Endothelial cell of umbilical vein (primary cell): ENCODE measurements around the gene USP35.

Source experiments
- EZH2 ChIP-seq: IDR thresholded peaks from 2 replicates; pipeline ENCODE4 v1.6.1; 2012; ENCODE audit warnings: borderline replicate concordance, low read depth, mild to moderate bottlenecking, moderate library complexity, low read length, inconsistent platforms; ENCODE audit not compliant: severe bottlenecking
- JUN ChIP-seq: IDR thresholded peaks from 2 replicates; pipeline ENCODE4 v1.6.1; 2011; ENCODE audit warnings: borderline replicate concordance, low read depth; ENCODE audit not compliant: insufficient read length, insufficient read depth
- MYC ChIP-seq: IDR thresholded peaks from one replicate; pipeline ENCODE4 v1.6.1; 2011; ENCODE audit warnings: mild to moderate bottlenecking, low read depth, low read length
- POLR2A ChIP-seq: IDR thresholded peaks from 2 replicates; pipeline ENCODE4 v1.6.1; 2012; ENCODE audit warnings: low read depth, mild to moderate bottlenecking, control low read depth, low read length
- POLR2AphosphoS5 ChIP-seq: IDR thresholded peaks from 2 replicates; pipeline ENCODE4 v1.6.1; 2012; ENCODE audit warnings: low read depth, mild to moderate bottlenecking, control low read depth, low read length, moderate library complexity; ENCODE audit not compliant: insufficient read depth
- TF ChIP-seq, protein P1 (sequence below), 2 donors: IDR thresholded peaks; 1 replicate in 1 of 2; 2 replicates in 1 of 2; pipeline ENCODE4 v1.5.1; 2011; ENCODE audit warnings: low read length in 2 of 2, mild to moderate bottlenecking in 2 of 2, moderate library complexity in 2 of 2, control low read depth in 1 of 2, inconsistent platforms in 1 of 2, low read depth in 1 of 2; ENCODE audit not compliant: insufficient read depth in 1 of 2; ENCODE audit errors: extremely low read depth in 1 of 2
- TF ChIP-seq, protein P2 (sequence below): IDR thresholded peaks from 2 replicates; pipeline ENCODE4 v1.6.1; 2011; ENCODE audit not compliant: insufficient read depth, insufficient read length

DNA sequence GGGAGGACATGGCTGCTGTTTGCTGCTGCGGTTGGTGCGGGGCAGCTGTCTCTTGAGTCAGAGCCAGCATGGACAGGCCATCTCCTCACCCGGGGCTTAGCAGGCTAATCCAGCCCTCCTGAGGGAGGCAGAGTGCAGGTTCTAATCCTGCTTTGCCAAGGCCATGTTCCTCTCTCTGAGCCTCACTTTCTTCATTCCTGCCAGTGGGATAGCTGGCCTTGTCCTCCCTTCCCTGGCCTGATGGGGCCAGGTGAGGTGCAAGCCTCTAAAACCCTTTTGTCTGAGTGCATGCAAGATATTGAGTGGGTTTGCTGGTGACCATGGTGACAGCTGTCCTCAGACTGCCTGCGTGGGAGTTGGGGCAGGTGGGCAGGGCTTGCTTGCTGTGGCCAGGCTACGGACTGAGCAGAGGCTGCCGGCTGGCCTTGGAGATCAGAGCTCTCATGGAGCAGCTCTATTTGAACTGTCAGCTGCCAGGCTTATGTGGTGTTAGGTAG is 3.6 kb downstream of the USP35 start:
- TF ChIP-seq, protein P1, sequence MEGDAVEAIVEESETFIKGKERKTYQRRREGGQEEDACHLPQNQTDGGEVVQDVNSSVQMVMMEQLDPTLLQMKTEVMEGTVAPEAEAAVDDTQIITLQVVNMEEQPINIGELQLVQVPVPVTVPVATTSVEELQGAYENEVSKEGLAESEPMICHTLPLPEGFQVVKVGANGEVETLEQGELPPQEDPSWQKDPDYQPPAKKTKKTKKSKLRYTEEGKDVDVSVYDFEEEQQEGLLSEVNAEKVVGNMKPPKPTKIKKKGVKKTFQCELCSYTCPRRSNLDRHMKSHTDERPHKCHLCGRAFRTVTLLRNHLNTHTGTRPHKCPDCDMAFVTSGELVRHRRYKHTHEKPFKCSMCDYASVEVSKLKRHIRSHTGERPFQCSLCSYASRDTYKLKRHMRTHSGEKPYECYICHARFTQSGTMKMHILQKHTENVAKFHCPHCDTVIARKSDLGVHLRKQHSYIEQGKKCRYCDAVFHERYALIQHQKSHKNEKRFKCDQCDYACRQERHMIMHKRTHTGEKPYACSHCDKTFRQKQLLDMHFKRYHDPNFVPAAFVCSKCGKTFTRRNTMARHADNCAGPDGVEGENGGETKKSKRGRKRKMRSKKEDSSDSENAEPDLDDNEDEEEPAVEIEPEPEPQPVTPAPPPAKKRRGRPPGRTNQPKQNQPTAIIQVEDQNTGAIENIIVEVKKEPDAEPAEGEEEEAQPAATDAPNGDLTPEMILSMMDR (IDR thresholded peaks at IDR 0.05; ENCODE audit: extremely low read depth in 1 of 2, insufficient read depth in 1 of 2, low read depth in 1 of 2, low read length in 2 of 2): no peak
- no peak for TF ChIP-seq POLR2A
- no peak for TF ChIP-seq POLR2AphosphoS5
- TF ChIP-seq EZH2: no peak
- TF ChIP-seq MYC: no peak
- TF ChIP-seq, protein P2, sequence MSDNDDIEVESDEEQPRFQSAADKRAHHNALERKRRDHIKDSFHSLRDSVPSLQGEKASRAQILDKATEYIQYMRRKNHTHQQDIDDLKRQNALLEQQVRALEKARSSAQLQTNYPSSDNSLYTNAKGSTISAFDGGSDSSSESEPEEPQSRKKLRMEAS: no peak
- no peak for TF ChIP-seq JUN
